HEK293T (cell line): Measurements from ENCODE around the gene BLOC1S6.

Experiments
- ARNT ChIP-seq: fragments of 450-650 bp; IDR thresholded peaks from 2 replicates; pipeline ENCODE4 v1.6.1; 2017; ENCODE audit warnings: mild to moderate bottlenecking
- BHLHE40 ChIP-seq: fragments of 450-650 bp; IDR thresholded peaks from 2 replicates; pipeline ENCODE4 v1.6.1; 2016; ENCODE audit warnings: mild to moderate bottlenecking, moderate library complexity, borderline replicate concordance
- FOXA1 ChIP-seq: fragments of 450-650 bp; IDR thresholded peaks from 2 replicates; pipeline ENCODE4 v1.6.1; 2016; ENCODE audit warnings: mild to moderate bottlenecking

DNA sequence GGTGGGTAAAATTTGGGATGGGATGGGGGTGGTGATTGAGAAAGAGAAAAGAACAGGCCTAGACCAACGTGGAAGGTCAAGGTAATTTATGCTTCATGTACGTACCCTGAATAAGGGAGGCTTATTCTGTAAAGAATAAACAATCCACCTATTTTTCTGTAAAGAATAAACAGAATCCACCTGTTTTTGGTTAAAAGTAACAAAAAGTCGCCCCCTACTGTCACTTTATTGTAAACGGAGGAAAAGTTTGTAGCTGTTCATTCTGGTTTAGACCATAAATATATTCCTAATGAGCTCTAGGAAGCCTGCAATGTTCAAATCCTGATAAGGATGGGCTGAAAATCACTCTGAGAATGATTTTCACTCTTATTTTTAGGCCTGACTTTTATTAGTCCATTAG is 24.1 kb downstream of the BLOC1S6 start:
- TF ChIP-seq BHLHE40 (no peak), FOXA1 (no peak), ARNT (no peak)
